GM21529 (cell line): Measurements from ENCODE around the gene HEPN1.

Source experiments
- ATAC-seq: cut with Tn5 transposase; IDR thresholded peaks from one replicate; pipeline ENCODE4 v1.9.1; 2021; ENCODE audit not compliant: unreplicated experiment

The HEPN1 gene

GRCh38 chr11:124918950-124919349 lies at the start of gene HEPN1:
TSS of gene HEPN1 (plus strand) at chr11:124919250.
- no peak for ATAC-seq

GRCh38 chr11:124869331-124869730 lies 49.7 kb upstream of the HEPN1 start:
- no peak for ATAC-seq

- ATAC-seq: no peak
Measured at GRCh38 chr11:124869856-124870387, 49.1 kb upstream of the HEPN1 start.

- no peak for ATAC-seq
Measured at GRCh38 chr11:124870430-124870829, 48.6 kb upstream of the HEPN1 start.

- ATAC-seq: no peak
Measured at GRCh38 chr11:124872280-124872679, 46.8 kb upstream of the HEPN1 start.

- no peak for ATAC-seq
Measured at GRCh38 chr11:124872741-124873140, 46.3 kb upstream of the HEPN1 start.

GRCh38 chr11:124873951-124874350 lies 45.1 kb upstream of the HEPN1 start:
- ATAC-seq: no peak

- ATAC-seq: no peak
Measured at GRCh38 chr11:124874571-124875255, 44.3 kb upstream of the HEPN1 start.

- no peak for ATAC-seq
Measured at GRCh38 chr11:124875401-124875800, 43.6 kb upstream of the HEPN1 start.

- peak; percentile 91 for ATAC-seq
Measured at GRCh38 chr11:124875943-124876817, 42.9 kb upstream of the HEPN1 start.

- no peak for ATAC-seq
Measured at GRCh38 chr11:124876818-124877630, 42.0 kb upstream of the HEPN1 start.

- no peak for ATAC-seq
Measured at GRCh38 chr11:124877631-124877909, 41.5 kb upstream of the HEPN1 start.

- no peak for ATAC-seq
Measured at GRCh38 chr11:124877910-124878758, 40.9 kb upstream of the HEPN1 start.

- no peak for ATAC-seq
Measured at GRCh38 chr11:124878759-124879492, 40.1 kb upstream of the HEPN1 start.

GRCh38 chr11:124879493-124880289 lies 39.4 kb upstream of the HEPN1 start:
- ATAC-seq: no peak

GRCh38 chr11:124880290-124880611 lies 38.8 kb upstream of the HEPN1 start:
- no peak for ATAC-seq

GRCh38 chr11:124880958-124881357 lies 38.1 kb upstream of the HEPN1 start:
- ATAC-seq: no peak

GRCh38 chr11:124882339-124883071 lies 36.5 kb upstream of the HEPN1 start:
- ATAC-seq: no peak
